ENCODE results near the gene PRX.
"Not testable (repeated sequence)": the region's sequence is repeated elsewhere in the genome, so short reads cannot be mapped to it uniquely, and the experiment has no call there.

PRX gene

GRCh38 chr19:40411958-40412499 is 1.1 kb downstream of the PRX start:
- Mint-ChIP-seq H3K9me3 (no peaks in the 10 kb centered on the region), H3K27ac (no peak overlapping the region), H3K4me3 (no peak overlapping the region), H3K4me1 (peaks cover 31% of the 10 kb centered on the region), H3K36me3 (ENCODE audit: low read depth) (no peaks in the 10 kb centered on the region), H3K27me3 (ENCODE audit: low read depth, poor library complexity) (peaks cover 8% of the 10 kb centered on the region)
- no peak for TF ChIP-seq CTCF (IDR thresholded peaks at IDR 0.05)
- DNase-seq: no peak

GRCh38 chr19:40411125-40411842 is 1.9 kb downstream of the PRX start:
- Mint-ChIP-seq H3K4me3 (no peak overlapping the region), H3K4me1 (peaks cover 26% of the 10 kb centered on the region), H3K27ac (peak overlapping the region; percentile 95), H3K36me3 (ENCODE audit: low read depth) (no peaks in the 10 kb centered on the region), H3K9me3 (no peaks in the 10 kb centered on the region), H3K27me3 (ENCODE audit: low read depth, poor library complexity) (peaks cover 8% of the 10 kb centered on the region)
- DNase-seq: no peak
- no peak for TF ChIP-seq CTCF (IDR thresholded peaks at IDR 0.05)

- Mint-ChIP-seq H3K27me3 (ENCODE audit: low read depth, poor library complexity) (peaks cover 8% of the 10 kb centered on the region), H3K4me3 (no peak overlapping the region), H3K36me3 (ENCODE audit: low read depth) (no peaks in the 10 kb centered on the region), H3K27ac (no peak overlapping the region), H3K4me1 (peaks cover 16% of the 10 kb centered on the region), H3K9me3 (no peaks in the 10 kb centered on the region)
- DNase-seq: no peak
- TF ChIP-seq CTCF (IDR thresholded peaks at IDR 0.05): no peak
Observed at GRCh38 chr19:40410030-40410389, 3.2 kb downstream of the PRX start.

GRCh38 chr19:40408598-40408925 is 4.6 kb downstream of the PRX start:
- DNase-seq; H3K4me3 Mint-ChIP-seq; H3K27ac Mint-ChIP-seq; H3K9me3 Mint-ChIP-seq; H3K36me3 Mint-ChIP-seq (ENCODE audit: low read depth); H3K27me3 Mint-ChIP-seq (ENCODE audit: low read depth, poor library complexity): not testable (repeated sequence)
- H3K4me1 Mint-ChIP-seq: peaks cover 21% of the 10 kb centered on the region

- Mint-ChIP-seq H3K4me3 (no peak overlapping the region), H3K9me3 (no peaks in the 10 kb centered on the region), H3K4me1 (peaks cover 22% of the 10 kb centered on the region), H3K27me3 (ENCODE audit: low read depth, poor library complexity) (peaks cover 8% of the 10 kb centered on the region), H3K36me3 (ENCODE audit: low read depth) (no peaks in the 10 kb centered on the region), H3K27ac (no peak overlapping the region)
- no peak for DNase-seq
- TF ChIP-seq CTCF (IDR thresholded peaks at IDR 0.05): no peak
Observed at GRCh38 chr19:40407714-40408597, 5.2 kb downstream of the PRX start.

- Mint-ChIP-seq H3K27me3 (ENCODE audit: low read depth, poor library complexity) (peaks cover 9% of the 10 kb centered on the region), H3K36me3 (ENCODE audit: low read depth) (no peaks in the 10 kb centered on the region), H3K27ac (peak overlapping the region; percentile 40), H3K9me3 (no peaks in the 10 kb centered on the region), H3K4me3 (peak overlapping the region; percentile 89), H3K4me1 (peaks cover 39% of the 10 kb centered on the region)
- no peak for TF ChIP-seq CTCF (IDR thresholded peaks at IDR 0.05)
- peak; percentile 98 for DNase-seq
Observed at GRCh38 chr19:40403262-40403984, 9.8 kb downstream of the PRX start.

All from nephron progenitor cell (in vitro differentiated cells).